ENCODE measurements around the gene MRO. TPM values are rescaled to one million over a fixed set of nuclear protein-coding genes. Genes with fewer than 3 reads are reported as not detected.

Gene MRO
- not detected in 2 replicates for total RNA-seq (2013; cell fraction: nucleolus; rRNA removed)
- total RNA-seq (2014; rRNA removed), result not detected in 2 replicates
- not detected in 2 replicates for total RNA-seq (2014; rRNA removed; fragmentation: Illumina TruSeq; extraction: Trizol)
- total RNA-seq (2021), result not detected in 2 replicates
- not detected for polyA plus RNA-seq (2011; ENCODE audit: low read depth)
- 0.18 and 0.23 TPM in 2 replicates for polyA plus RNA-seq (2011; rRNA removed)
- 0.02 and 0.03 TPM in 2 replicates for polyA plus RNA-seq (2011; cell fraction: cytosol; rRNA removed)
- polyA plus RNA-seq (2011; cell fraction: nucleus; rRNA removed), result 0.03 TPM in 1 of 2 replicates, not detected in the other
- polyA plus RNA-seq (2012), result not detected in 2 replicates
- polyA plus RNA-seq (2014; fragmentation: Illumina TruSeq; extraction: Trizol), result not detected in 2 replicates
- under 1 TPM in 1 of 2 experiments, not detected in 1; 0.11 TPM for polyA plus RNA-seq (2014; fragmentation: Nextera tagmentation; extraction: Ambion mirVana)
- not detected in 2 replicates for polyA plus RNA-seq (2014; rRNA removed)
- polyA plus RNA-seq (2016; fragmentation: Nextera tagmentation; extraction: Ambion mirVana), result not detected
- not detected in 2 replicates for polyA minus RNA-seq (2011; rRNA and poly(A)+ RNA removed)
- not detected in 2 replicates for polyA minus RNA-seq (2011; cell fraction: cytosol; rRNA and poly(A)+ RNA removed)
- not detected in 2 replicates for polyA minus RNA-seq (2011; cell fraction: nucleus; rRNA and poly(A)+ RNA removed)
- Bru-seq, nascent RNA, result not detected
- BruChase-seq, experiment 1, labeled RNA remaining after a 6-hour chase, result not detected
- BruChase-seq, experiment 2, labeled RNA remaining after a 2-hour chase, result percentile 3 among the genes with signal in this experiment
- long read RNA-seq, experiment 1, result 0 reads
- long read RNA-seq, experiment 2, result 0 reads

DNA sequence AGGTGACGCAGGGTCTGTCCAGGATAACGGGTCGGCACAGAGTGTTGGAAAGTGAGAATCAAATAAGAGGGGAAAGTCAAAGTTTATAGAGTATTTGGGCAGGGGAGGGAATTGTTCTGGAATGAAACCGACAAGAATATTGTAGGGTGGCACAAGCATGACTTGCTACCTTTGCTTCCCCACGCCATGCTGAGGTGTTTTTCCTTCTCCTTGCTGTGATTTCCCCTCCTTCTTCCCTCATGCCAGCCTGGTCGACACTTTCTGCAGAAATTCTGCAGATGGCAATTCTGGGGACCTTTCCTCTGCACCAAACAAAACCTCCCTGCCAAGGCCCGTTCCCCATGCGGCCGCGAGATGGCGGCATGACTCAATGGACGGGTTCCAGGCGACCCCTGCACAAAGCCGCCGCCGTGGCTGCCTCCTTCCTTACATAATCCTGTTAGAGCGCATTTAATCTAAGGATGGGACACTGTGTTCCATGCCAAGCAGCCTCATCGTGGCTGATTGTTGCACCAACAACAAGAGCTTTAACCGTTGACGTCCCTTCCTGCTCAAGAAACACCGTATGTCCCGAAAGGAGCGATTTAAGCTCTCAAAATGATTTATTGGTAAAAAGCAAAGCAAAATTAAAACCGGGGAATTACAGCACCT is at the start of gene MRO:
Gene MRO (minus strand): TSS at position 289 of the 651 bp plus-strand sequence. CDS start 10,616 bp downstream, outside the sequence.
- Histone ChIP-seq H3K9ac (ENCODE audit: control insufficient read depth, insufficient read depth, low read length) (peak within 1 kb of the TSS; percentile 32; the same call in 1 of the 2 replicates), H3K27ac (ENCODE audit: control insufficient read depth, insufficient read depth) (no peak within 1 kb of the TSS)
- SMC1A ChIA-PET (ENCODE audit: uncharacterized antibody, unreplicated experiment), result interaction anchor here (0.6 to 3.6 kb wide), 24 partner anchors 9 to 803 kb away, joined by 3 to 24 read pairs (median 4); no protein-coding TSS in a partner anchor
- TF ChIP-seq ZNF24 (IDR thresholded peaks at IDR 0.05), result peak; percentile 9; the same call in 1 of the 2 replicates
- TF ChIP-seq NFIC (IDR thresholded peaks at IDR 0.05; ENCODE audit: low read depth, low read length), result no peak
- TF ChIP-seq, protein P1, sequence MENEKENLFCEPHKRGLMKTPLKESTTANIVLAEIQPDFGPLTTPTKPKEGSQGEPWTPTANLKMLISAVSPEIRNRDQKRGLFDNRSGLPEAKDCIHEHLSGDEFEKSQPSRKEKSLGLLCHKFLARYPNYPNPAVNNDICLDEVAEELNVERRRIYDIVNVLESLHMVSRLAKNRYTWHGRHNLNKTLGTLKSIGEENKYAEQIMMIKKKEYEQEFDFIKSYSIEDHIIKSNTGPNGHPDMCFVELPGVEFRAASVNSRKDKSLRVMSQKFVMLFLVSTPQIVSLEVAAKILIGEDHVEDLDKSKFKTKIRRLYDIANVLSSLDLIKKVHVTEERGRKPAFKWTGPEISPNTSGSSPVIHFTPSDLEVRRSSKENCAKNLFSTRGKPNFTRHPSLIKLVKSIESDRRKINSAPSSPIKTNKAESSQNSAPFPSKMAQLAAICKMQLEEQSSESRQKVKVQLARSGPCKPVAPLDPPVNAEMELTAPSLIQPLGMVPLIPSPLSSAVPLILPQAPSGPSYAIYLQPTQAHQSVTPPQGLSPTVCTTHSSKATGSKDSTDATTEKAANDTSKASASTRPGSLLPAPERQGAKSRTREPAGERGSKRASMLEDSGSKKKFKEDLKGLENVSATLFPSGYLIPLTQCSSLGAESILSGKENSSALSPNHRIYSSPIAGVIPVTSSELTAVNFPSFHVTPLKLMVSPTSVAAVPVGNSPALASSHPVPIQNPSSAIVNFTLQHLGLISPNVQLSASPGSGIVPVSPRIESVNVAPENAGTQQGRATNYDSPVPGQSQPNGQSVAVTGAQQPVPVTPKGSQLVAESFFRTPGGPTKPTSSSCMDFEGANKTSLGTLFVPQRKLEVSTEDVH (IDR thresholded peaks at IDR 0.05; ENCODE audit: low read depth, partially characterized antibody), result no peak
- TF ChIP-seq RAD21 (IDR thresholded peaks at IDR 0.05; ENCODE audit: insufficient read depth, low read depth, low read length), result peak; percentile 97
- no peak for TF ChIP-seq JUND (IDR thresholded peaks at IDR 0.05; ENCODE audit: low read depth, low read length)
- no peak for TF ChIP-seq MEF2A (IDR thresholded peaks at IDR 0.05; ENCODE audit: insufficient read depth, low read depth, low read length)
- no peak for TF ChIP-seq HDGF (IDR thresholded peaks at IDR 0.05)
- no peak for TF ChIP-seq STAT1 (conservative IDR thresholded peaks at IDR 0.05)
- TF ChIP-seq, protein P2, sequence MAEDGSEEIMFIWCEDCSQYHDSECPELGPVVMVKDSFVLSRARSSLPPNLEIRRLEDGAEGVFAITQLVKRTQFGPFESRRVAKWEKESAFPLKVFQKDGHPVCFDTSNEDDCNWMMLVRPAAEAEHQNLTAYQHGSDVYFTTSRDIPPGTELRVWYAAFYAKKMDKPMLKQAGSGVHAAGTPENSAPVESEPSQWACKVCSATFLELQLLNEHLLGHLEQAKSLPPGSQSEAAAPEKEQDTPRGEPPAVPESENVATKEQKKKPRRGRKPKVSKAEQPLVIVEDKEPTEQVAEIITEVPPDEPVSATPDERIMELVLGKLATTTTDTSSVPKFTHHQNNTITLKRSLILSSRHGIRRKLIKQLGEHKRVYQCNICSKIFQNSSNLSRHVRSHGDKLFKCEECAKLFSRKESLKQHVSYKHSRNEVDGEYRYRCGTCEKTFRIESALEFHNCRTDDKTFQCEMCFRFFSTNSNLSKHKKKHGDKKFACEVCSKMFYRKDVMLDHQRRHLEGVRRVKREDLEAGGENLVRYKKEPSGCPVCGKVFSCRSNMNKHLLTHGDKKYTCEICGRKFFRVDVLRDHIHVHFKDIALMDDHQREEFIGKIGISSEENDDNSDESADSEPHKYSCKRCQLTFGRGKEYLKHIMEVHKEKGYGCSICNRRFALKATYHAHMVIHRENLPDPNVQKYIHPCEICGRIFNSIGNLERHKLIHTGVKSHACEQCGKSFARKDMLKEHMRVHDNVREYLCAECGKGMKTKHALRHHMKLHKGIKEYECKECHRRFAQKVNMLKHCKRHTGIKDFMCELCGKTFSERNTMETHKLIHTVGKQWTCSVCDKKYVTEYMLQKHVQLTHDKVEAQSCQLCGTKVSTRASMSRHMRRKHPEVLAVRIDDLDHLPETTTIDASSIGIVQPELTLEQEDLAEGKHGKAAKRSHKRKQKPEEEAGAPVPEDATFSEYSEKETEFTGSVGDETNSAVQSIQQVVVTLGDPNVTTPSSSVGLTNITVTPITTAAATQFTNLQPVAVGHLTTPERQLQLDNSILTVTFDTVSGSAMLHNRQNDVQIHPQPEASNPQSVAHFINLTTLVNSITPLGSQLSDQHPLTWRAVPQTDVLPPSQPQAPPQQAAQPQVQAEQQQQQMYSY (CRISPR knock-in tag; IDR thresholded peaks at IDR 0.05), result no peak
- TF ChIP-seq SMC3 (IDR thresholded peaks at IDR 0.05; ENCODE audit: borderline replicate concordance, low read length), result peak; percentile 93
- TF ChIP-seq SREBF2 (IDR thresholded peaks at IDR 0.05; ENCODE audit: low read length), result no peak
- TF ChIP-seq SMARCA5 (IDR thresholded peaks at IDR 0.05), result peak; percentile 44; the same call in 1 of the 2 replicates
- TF ChIP-seq POU2F2 (IDR thresholded peaks at IDR 0.05; ENCODE audit: borderline replicate concordance, low read depth, low read length), result 0 out of 3 replicates have a peak, but pooled peaks have one; percentile 54

More for the DNA sequence above, at the start of gene MRO:
- WGBS (ENCODE audit: insufficient coverage, insufficient replicate concordance, low lambda C conversion rate, missing lambda C conversion rate), result 5% methylated on average over 24 of the region's 24 CpGs
- CTCF ChIA-PET, result interaction anchor here (0.5 to 6.4 kb wide), 25 partner anchors 9 to 800 kb away, joined by 3 to 46 read pairs (median 5); partner anchors contain the start of gene SMAD4
- intact Hi-C loops (cut with micrococcal nuclease; ENCODE audit: unreplicated experiment), result loop anchor here (1.0 to 2.0 kb wide), 4 partner anchors 47 to 289 kb away; no protein-coding TSS in a partner anchor
- ATAC-seq (peak; percentile 99), DNase-seq (ENCODE audit: low read depth, low spot score) (no peak), FAIRE-seq (peak; percentile 18)
- Histone ChIP-seq H2AFZ (ENCODE audit: control insufficient read depth, low read depth, low read length) (peak within 1 kb of the TSS; percentile 95), H3K79me2 (ENCODE audit: control insufficient read depth, insufficient read depth, low read length) (no peaks in the 10 kb centered on the region), H3K36me3 (ENCODE audit: control insufficient read depth in 2 of 2, insufficient read depth in 2 of 2, low read length in 1 of 2) (no peaks in the 10 kb centered on the region), H4K20me1 (ENCODE audit: control insufficient read depth, insufficient read depth) (no peaks in the 10 kb centered on the region), H3K4me3 (peak within 1 kb of the TSS; percentile 56), H3K9me3 (replicated peaks; ENCODE audit: control insufficient read depth, insufficient read depth, low read length) (no peaks in the 10 kb centered on the region), H3K4me1 (ENCODE audit: control insufficient read depth, insufficient read depth, low read length) (peaks cover 6% of the 10 kb centered on the region; the same call in 1 of the 2 replicates), H3K4me2 (ENCODE audit: control insufficient read depth, insufficient read depth) (peak within 1 kb of the TSS; percentile 87), H3K27me3 (replicated peaks in 1 of 2; ENCODE audit: control insufficient read depth in 2 of 2, insufficient read depth in 2 of 2, low read length in 1 of 2) (no peaks in the 10 kb centered on the region)
- in situ Hi-C loops (cut with MboI), result loop anchor here (10.0 kb wide), 1 partner anchor 225 kb away; no protein-coding TSS in a partner anchor
- BruUV-seq (replicated peaks), result no TSS peak
- RAD21 ChIA-PET (ENCODE audit: unreplicated experiment), result interaction anchor here (0.6 to 2.6 kb wide), 21 partner anchors 9 to 565 kb away, joined by 3 to 20 read pairs (median 3); partner anchors contain the start of gene SMAD4
- POLR2A ChIA-PET, result interaction anchor here (0.6 kb wide), 1 partner anchor 216 kb away, joined by 5 read pairs; no protein-coding TSS in a partner anchor
